GM11168 (cell line): ENCODE results near the gene PPP1R27.

ENCODE experiments used
- in situ Hi-C: fragments of 300-500 bp; cut with MboI; formaldehyde crosslinking; loops from one replicate; pipeline ENCODE4 v1.12.0; 2022; ENCODE audit warnings: low sequenced_read_pairs; ENCODE audit not compliant: unreplicated experiment

The PPP1R27 gene, protein sequence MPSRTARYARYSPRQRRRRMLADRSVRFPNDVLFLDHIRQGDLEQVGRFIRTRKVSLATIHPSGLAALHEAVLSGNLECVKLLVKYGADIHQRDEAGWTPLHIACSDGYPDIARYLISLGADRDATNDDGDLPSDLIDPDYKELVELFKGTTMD

DNA sequence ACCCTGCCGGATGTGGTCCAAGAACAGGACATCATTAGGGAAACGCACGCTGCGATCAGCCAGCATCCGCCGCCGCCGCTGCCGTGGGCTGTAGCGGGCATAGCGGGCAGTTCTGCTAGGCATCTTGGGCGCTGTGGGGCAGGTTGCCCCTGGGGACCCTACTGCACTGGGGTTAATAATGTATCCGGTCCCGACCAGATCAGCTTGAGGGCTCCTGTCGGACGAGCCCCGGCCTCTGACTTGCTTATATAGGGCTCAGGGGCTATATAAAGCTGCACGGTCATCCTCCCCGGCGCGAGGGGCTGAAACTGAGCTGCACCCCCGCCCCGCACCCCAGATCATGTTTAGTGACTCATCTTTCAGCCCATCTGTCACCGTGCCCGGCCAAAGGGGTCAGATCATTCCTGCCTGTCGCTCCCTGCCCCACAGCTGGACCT lies at the start of gene PPP1R27:
PPP1R27 (minus strand) TSS at position 220 of the 437 bp plus-strand sequence; CDS start at position 123, 97 bp downstream.
- in situ Hi-C loops = loop anchor here (25.0 kb wide), 1 partner anchor 98 kb away; no protein-coding TSS in a partner anchor

DNA sequence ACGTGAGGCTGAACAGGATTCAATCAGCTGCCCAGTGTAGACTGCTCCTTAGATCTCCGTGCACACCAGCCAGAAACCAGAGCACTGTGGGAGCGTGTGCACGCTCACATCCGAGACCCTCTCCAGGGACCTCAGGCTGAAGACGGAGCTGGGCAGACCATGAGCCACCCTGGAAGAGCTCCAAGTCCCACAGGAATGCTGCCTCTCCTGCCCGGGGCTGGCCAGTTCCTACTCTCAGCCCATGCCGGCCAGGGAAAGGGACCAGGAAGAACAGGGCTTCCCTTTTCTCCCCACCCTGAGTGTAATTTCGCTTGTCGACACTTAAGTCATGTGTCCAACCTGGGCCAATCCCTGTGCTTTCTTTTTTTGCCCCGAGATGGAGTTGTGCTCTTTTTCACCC lies 49.7 kb upstream of the PPP1R27 start:
- in situ Hi-C loops = no loop called here

DNA sequence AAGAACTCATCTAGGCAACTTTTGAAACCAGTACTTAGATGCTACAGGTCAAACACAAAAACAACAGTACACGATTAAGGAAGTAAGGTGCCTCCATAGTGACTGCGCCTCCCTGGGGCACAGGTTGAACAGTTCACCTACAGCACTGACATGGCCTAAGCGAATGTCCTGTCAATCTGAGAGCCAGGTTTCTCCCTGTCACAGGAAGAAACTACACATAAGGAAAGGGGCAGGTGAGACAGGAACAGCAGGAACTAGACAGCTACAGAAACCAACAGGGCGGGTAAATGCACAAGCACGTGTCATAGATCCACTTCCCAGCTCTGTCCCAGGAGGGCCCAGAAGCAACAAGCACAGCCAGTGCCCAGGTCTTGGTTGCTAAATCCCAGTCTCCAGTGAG lies 44.3 kb upstream of the PPP1R27 start:
- in situ Hi-C loops = no loop called here

DNA sequence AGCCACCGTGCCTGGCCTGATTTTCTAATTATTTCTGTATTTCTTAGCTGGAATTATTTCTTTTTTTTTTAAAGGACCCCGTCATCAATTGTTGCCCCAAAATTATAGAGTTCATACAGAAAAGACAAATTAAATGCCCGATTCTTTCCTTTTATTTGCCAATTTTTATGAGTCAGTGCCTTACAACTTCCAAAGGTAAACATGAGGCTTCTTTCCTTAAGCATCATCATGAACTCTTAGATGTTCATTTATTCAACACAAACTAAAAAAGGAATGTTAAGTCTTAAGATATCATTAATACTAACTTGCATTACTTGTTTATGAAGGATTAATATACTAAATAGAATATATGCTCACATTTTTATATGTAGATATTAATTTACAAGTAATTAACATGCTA lies 43.4 kb upstream of the PPP1R27 start:
- in situ Hi-C loops = no loop called here

DNA sequence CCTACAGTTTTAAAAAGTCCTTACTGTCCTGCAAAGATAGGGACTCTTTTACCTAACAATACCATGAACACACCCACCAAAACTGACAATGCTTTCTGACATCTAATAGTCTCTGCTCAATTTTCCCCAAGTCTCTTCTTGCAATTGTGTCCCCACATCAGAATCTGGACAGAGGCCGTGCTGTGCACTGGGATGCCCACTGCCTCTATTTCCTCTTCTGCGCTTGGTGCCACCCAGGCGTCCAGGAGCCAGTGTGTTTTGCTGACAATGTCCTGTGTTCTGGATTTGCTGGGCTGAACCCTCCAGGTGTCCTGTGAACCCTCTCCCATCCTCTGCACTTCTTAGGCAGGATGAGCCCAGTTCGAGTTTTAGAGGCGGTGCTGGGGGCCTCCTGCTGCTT lies 42.7 kb upstream of the PPP1R27 start:
- in situ Hi-C loops = no loop called here

DNA sequence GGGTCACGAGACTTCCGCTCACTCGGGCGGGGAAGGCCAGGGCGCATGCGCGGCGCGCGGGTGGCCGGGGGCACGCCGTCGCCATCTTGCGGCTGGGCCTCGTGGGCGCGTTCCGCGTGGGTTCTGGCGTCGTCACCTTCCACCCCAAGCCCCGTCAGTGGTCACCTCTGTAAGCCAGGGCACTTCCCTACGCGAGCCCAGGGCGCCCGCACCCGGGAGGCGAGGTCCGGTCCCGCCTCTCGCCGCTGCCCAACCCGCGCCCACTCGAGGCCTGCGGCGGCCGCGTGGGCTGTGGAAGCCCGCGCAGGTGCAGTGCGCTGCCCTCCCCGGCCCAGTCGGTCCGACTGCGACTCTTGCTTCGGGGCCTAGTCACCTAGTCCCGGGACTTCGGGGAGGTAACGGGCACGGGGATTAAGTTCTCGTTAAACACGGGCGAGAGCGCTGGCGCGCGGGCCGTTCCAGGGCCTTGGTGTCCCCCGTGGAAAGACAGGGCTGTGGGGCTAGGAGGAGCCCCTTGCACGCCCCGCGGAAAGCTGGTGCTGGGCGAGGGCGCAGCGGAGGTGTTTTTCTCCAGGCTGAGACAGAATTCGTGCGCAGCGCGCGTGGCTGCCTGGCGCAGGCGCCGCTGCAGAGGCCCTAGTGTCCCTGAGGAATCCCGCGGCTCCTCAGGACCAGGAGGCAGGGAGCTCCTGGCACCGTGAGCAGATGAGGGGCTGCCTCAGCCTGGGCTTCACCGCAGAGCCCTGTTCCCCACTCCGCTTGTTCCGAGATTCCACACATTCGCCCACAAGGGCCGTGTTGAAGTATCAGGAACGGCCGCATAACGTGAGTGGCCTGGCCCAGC lies 36.8 kb upstream of the PPP1R27 start:
- in situ Hi-C loops = no loop called here

DNA sequence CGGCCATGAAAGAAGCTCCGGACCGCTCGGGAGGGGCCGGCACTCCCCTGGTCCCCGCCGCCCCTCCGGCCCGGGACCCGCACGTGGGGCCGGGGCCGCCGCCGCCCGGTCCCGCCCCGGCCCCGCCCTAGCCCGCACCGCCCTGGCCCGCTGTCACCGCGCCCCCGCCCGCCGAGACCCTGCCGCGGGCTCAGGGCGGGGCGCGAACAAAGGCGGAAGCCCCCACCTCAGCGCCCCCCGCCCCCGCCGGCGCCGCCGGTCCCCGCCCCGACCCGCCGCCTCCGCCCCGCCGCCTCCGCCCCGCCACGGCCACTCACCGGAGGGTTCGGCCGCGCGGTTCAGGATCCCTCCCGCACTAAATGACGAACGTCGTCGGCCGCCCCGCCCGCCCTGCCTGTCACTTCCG lies 36.1 kb upstream of the PPP1R27 start, which contains the start of gene ARHGDIA:
ARHGDIA (minus strand) TSS at position 357 of the 406 bp plus-strand sequence. CDS start 1,407 bp downstream, outside the sequence.
- in situ Hi-C loops = no loop called here

DNA sequence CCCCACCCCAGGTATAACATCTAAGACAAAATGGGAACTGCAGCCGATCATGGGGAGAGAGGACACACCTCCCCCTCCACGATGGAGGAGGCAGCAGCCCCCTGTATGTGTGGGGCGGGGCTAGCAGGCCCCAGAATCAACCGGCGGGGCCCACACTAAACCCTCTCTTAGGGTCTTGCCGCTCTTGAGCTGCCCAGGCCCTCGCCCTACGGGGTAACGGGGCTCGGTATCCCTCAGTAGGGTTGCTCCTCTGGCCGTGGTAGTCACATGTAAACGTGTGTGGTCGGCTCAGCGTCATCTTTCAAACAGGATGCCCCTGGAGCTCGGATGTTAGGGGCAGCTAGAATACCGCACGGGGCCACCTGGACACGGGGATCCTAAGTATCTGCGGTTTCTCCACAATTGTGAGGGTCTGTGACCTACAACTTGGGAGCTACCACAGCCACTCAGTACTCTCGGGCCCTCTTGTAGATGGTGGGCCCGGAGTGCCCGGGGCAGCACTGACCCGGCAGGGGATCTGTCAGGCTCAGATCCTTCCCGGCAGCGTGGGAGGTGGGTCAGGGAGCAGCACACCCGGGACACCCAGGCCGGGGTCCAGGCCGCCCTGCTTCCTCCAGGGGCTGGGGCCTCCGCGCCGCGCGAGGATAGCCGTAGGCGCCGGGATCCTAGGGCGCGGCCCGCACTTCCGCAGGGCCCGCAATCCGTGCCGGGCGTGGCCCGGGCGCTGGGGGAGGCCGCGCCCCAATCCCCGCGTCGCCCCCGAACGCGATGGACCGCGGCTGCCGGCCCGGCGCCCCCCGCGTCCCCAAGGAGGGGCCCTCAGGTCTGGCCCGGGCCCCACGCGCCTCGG lies 35.5 kb upstream of the PPP1R27 start:
- in situ Hi-C loops = no loop called here

DNA sequence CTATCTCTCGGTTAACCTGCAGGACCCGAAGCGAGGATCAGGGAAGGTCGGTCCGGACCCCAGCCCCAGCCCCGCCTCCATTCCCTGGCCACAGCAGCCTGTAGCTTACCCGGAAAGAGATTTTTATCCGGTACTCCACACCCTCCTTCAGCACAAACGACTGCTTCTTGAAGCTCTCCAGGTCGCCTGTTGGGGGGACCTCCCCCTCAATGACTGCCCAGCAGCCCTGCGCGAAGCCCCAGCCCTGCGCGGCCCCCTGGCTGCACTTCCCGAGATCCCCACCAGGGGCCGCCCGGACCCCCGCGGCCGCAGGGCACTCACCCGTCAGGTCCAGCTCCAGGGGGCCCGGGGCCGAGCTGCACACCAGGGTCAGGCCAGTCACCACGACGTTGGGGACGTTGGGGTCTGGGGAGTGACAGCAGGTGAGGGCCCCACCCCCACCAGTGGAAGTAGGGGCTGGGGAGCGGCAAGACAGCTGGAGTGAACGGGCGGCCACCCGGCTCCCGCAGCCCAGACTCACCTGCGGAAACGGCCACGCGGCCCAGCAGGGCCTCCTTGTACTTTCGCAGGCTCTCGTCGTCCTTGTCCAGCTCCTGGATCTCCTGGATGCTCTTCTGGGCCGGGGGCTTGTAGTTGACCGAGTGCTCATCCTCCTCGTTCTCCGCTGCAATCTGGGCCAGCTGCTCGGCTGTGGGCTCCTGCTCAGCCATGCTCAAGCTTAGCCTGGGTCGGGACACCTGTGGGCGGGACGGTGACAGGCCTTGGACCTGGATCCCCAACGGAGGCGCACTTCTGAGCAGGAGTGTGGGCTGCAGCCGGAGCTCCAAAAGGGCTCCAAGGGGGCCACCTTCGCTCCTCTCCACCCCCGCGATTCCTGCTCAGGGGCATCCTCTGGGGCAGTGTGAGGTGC lies 34.6 kb upstream of the PPP1R27 start:
- in situ Hi-C loops = no loop called here

DNA sequence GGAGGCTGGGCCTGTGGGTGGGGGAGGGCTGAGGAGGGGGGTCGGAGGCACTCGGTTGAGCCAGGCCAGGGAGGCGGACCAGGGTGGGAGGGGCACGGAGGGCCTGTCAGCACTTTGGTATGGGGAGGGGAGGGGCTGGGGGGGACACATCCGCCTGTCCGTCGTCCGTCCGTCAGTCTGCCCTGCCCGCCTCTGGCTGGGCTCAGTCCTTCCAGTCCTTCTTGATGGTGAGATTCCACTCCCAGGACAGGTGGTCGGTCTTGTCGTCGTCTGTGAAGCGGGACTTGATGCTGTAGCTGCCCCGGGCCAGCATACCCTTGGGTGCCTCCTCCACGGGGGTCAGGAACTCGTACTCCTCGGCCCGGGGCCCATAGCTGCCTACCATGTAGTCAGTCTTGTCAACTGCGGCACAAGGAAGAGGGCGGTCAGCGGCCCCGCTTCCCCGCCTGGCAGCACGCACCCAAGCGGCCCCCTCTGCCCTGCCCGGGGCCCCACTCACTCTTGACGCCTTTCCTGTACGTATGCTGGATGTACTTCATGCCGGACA lies 33.9 kb upstream of the PPP1R27 start:
- in situ Hi-C loops = no loop called here

DNA sequence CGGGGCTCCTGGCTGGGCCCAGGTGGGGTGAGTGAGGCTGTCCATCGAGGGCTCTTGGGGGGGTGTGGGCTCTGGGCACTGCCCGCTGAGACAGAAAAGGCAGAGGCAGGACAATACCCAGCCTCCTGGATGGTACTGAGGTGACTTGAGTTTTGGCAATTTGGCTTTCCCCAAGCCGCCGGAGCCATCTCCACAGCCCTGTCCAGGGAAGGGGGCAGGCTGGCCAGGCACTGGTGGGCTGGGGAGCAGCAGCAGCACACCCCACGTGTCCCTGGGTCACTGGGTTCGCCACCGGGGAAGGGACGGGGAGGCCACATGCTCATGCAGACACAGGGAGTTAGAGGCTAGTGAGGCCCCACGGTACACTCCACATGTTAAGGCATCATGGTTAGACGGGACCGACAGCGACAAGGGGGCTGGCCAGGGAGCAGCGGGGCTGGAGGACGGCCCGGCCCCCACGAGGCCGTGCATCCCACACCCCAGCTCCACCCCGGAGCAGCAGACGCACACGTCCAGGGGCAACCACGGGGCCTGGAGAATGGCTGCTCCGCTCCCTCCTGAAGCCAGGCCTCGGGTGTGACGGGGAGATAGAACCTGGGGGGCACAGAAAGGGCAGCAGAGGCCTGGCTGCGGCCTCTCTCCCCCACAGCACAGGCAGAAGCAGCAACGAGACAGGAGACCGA lies 33.3 kb upstream of the PPP1R27 start:
- in situ Hi-C loops = no loop called here

DNA sequence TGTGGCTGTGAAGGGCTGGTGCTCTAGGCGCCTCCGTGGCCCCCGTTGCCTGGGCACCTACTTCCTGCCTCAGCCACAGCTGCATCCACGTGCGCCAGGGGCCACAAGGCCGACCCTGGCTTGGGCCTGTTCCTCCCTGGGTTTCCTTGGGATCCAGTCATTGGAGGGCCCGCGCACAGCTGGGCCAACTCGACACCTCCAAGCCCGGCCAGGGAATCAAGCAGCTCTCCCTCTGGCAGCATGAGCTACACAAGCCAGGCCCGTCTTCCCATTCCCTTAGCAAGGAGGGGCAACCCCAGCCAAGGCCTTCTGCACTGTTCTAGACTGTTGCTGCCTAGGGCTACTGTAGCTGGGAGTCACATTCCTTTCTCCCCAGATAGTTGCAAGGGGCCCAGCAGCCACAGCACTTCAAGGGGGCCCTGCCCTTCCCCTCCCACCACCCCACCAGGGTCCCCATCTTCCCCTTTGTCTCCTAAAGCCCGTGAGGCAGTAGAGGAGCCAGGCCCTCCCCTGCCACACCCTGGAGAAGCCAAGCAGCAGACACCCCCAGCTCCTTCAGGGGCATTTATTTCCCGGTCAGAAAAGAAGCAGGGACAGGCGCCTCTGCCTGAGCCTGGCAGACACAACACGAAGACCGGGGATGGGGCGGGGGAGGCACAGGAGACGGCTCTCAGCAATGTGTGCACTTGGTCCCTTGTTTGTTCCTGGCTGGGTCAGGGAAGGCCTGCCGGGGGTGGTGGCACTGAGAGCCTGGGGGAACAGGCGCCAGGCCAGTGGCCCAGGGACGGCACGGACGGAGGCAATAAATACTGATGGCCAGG lies 32.5 kb upstream of the PPP1R27 start:
- in situ Hi-C loops = no loop called here

DNA sequence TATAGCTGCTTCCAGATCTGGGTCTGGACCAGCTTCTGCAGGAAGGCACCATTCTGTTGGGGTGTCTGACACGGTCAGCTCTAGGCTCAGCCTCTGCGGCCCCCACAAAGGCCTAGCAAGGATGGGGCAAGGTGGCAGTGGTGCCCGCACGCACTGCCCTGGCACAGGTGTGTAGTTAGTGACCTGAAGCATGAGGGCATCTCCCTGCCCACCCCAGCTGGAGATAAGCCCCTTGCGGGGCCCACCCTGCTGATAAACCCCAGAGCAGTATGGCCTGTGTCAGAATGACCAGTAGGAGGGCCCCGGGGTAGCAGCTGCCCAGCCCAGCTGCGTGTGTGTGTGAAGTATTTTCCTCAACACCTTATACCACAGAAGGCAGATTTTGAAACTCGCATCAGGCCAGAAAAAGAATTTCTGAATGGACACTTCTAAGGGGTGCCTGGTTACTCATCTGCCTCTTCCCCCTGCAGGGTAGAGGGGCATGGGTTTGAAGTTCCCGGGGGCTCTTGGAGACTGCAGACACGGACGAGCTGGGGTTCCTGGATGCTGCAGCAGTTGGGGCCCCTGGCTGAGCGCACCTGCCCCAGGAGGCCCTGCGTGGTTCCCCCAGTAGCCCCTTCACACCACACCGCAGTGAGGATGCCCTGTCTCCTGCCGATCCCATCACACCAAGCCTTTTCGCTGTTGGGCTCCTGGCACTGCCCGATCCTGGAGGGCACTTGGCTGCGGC lies 31.8 kb upstream of the PPP1R27 start:
- in situ Hi-C loops = no loop called here

DNA sequence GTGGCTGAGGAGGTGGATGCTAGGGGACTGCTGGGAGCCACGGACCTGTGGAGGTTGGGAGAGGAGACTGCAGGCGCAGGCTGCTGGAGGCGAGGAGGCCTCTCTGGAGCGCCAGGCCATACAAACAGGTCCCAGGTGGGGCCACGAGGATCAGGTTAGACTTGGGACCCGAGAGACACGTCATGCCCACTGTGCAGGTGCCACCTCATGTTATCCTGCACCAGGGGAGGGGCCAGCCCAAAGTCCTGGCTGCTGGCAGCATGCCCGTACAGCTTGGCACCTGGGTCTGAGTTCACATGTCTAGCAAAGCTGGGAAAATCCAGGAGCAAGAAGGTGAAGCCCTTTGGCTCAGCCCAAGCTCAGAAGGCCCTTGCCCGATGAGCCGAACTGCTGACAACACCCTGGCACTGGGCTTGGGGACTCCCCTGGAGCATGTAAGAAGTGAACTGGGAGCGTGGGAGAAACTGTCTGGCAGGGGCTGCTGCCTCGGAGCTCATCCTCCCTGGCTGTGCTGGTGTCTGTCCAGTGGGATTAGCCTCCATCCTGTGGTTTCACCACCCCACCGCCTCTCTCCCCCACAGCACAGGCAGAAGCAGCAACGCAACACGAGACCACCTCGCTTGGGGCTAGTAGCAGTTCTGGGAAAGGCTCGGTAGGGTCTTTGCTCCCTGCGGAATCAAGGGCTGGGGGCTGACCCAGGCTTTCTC lies 31.0 kb upstream of the PPP1R27 start:
- in situ Hi-C loops = no loop called here

DNA sequence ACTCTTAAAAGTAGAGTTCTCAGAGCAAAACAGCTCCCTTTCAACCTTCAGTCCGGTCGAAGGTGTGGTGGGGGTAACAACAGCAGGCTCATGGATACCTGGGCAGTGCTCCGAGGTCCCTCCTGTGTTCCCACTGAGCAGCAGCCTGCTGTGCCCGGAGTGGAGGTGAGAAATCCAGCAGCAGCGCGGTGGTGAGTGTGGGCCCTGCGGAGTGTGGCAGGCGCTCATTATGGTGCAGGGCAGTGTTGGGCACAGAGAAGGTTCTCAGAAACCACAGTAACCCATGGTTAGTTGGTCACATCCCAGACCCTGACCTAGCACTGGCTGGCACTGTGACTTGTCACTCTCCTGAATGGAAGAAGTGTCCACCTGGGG lies 30.5 kb upstream of the PPP1R27 start:
- in situ Hi-C loops = no loop called here

DNA sequence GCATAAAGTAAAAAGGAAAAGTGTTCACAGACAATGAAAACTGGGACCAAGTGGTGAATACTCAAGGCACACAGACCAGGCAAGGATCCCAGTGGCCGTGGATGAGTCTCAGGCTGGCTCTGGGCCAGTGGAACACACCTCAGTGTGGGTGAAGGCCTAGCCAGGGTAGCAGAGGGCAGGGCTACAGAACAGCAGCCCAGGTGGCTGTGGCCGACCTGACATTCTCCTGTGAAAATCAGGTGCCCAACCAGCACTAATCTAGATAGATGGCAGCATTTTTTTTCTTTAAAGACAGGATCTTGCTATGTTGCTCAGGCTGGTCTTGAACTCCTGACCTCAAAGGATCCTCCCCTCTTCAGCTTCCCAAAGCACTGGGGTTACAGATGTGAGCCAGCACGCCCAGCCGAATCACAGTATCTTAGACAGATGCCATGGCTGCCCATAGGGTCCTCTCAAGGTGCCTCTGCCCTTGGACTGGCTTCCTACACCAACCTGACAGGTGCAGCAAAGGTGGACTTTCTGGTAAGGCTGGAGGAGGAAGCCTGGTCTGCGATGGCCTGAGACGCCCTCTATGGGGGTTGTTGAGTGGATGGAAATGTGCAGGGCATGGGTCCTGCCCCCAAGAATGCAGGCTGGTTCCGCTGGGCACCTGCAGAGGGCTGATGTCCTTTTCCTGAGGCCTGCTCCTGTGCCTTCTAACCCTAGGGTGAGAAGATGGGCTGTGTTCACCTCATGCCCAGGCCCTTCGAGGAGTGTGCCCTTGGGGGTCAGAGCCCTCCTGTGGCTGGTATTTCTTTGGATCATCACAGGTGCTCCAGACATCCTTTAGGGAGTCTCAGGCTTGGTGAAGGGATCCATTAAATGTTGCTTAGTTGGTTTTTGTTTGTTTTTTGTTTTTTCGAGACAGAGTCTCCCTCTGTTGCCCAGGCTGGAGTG lies 29.3 kb upstream of the PPP1R27 start:
- in situ Hi-C loops = no loop called here
